GM12878 (cell line): Measurements from ENCODE around the gene MEGF6. TPM values are rescaled to one million over a fixed set of nuclear protein-coding genes. Genes with fewer than 3 reads are reported as not detected.

Source experiments
- ATAC-seq: fragments of 200-7000 bp; cut with Tn5 transposase; 3 replicates; pipeline ENCODE4 v1.9.1; 2020; ENCODE audit warnings: mild to moderate bottlenecking, moderate library complexity
- BruUV-seq: library from RNA; stranded (reverse); fragments of 400-500 nt; replicated peaks from 2 replicates; lab custom pipeline; 2021; lab: Mats Ljungman, UMichigan
- CTCF ChIA-PET: fragments of 300-600 bp; sonication (Branson Sonifier 250); formaldehyde crosslinking; extraction: SDS; loops from one replicate; lab custom pipeline; 2021; ENCODE audit warnings: inconsistent platforms; lab: Yijun Ruan, JAX
- POLR2A ChIA-PET: fragments of 350-600 bp; formaldehyde crosslinking; extraction: SDS; loops from one replicate; lab custom pipeline; 2021; ENCODE audit warnings: inconsistent platforms; lab: Charles Lee
- RAD21 ChIA-PET: fragments of 300-600 bp; sonication (Branson Sonifier 250); formaldehyde crosslinking; loops from one replicate; lab custom pipeline; 2023; ENCODE audit warnings: antibody characterized with exemption; ENCODE audit not compliant: unreplicated experiment; lab: Charles Lee
- SMC1A ChIA-PET: fragments of 300-600 bp; sonication (Branson Sonifier 250); formaldehyde crosslinking; loops from one replicate; lab custom pipeline; 2023; ENCODE audit not compliant: unreplicated experiment, uncharacterized antibody; lab: Charles Lee
- DNase-seq: peaks from one replicate; pipeline ENCODE4 v3.0.0-alpha.2; 2011; ENCODE audit warnings: low read depth, low spot score
- FAIRE-seq: peaks from 3 replicates; lab custom pipeline; 2011; peaks lifted over from hg19 to GRCh38; lab: Jason Lieb, UNC
- H2AFZ ChIP-seq: 2 replicates; pipeline ENCODE4 v1.6.0; 2011; ENCODE audit warnings: low read depth, low read length, control low read depth; ENCODE audit not compliant: control insufficient read depth
- H3K27ac ChIP-seq: 2 replicates; pipeline ENCODE4 v1.5.1; 2011; ENCODE audit warnings: control low read depth; ENCODE audit not compliant: control insufficient read depth, insufficient read depth
- H3K27me3 ChIP-seq, 2 experiments: replicated peaks in 1 of 2; 2 replicates each; pipeline versions ENCODE4 v1.6.0 to v1.6.1; 2011; ENCODE audit warnings: low read length in 1 of 2; ENCODE audit not compliant: control insufficient read depth in 2 of 2, insufficient read depth in 2 of 2
- H3K36me3 ChIP-seq, 2 experiments: 2 replicates each; pipeline ENCODE4 v1.5.1; 2011; ENCODE audit warnings: low read length in 1 of 2; ENCODE audit not compliant: control insufficient read depth in 2 of 2, insufficient read depth in 2 of 2
- H3K4me1 ChIP-seq: 2 replicates; pipeline ENCODE4 v1.6.1; 2011; ENCODE audit warnings: mild to moderate bottlenecking, low read length, moderate library complexity, mixed read lengths; ENCODE audit not compliant: control insufficient read depth, insufficient read depth
- H3K4me2 ChIP-seq: 2 replicates; pipeline ENCODE4 v1.6.0; 2011; ENCODE audit warnings: control low read depth; ENCODE audit not compliant: control insufficient read depth, insufficient read depth
- H3K4me3 ChIP-seq: fragments of 200-600 bp; sonication (generic); 2 replicates; pipeline ENCODE4 v1.5.1; 2016
- H3K79me2 ChIP-seq: 2 replicates; pipeline ENCODE4 v1.6.0; 2011; ENCODE audit warnings: low read length; ENCODE audit not compliant: control insufficient read depth, insufficient read depth
- H3K9ac ChIP-seq: 2 replicates; pipeline ENCODE4 v1.8.0; 2011; ENCODE audit warnings: low read length, control low read depth, mixed read lengths; ENCODE audit not compliant: control insufficient read depth, insufficient read depth
- H3K9me3 ChIP-seq: replicated peaks from 3 replicates; pipeline ENCODE4 v1.5.1; 2011; ENCODE audit warnings: mild to moderate bottlenecking, low read length; ENCODE audit not compliant: control insufficient read depth, insufficient read depth
- H4K20me1 ChIP-seq: 2 replicates; pipeline ENCODE4 v1.6.0; 2011; ENCODE audit not compliant: control insufficient read depth, insufficient read depth
- BMI1 ChIP-seq: fragments of 450-650 bp; IDR thresholded peaks from 2 replicates; pipeline ENCODE4 v1.6.1; 2016; ENCODE audit warnings: mild to moderate bottlenecking, moderate library complexity, borderline replicate concordance
- IRF4 ChIP-seq: IDR thresholded peaks from 2 replicates; pipeline ENCODE4 v1.6.1; 2011; ENCODE audit warnings: low read depth, low read length
- MTA3 ChIP-seq: IDR thresholded peaks from 2 replicates; pipeline ENCODE4 v1.6.1; 2012; ENCODE audit warnings: low read length, inconsistent platforms, borderline replicate concordance
- SKIL ChIP-seq: fragments of 450-650 bp; IDR thresholded peaks from 2 replicates; pipeline ENCODE4 v1.6.1; 2017; ENCODE audit warnings: mild to moderate bottlenecking, low read depth, inconsistent platforms; ENCODE audit not compliant: poor library complexity, severe bottlenecking
- ZNF207 ChIP-seq: fragments of 450-650 bp; IDR thresholded peaks from 2 replicates; pipeline ENCODE4 v1.6.1; 2014; ENCODE audit warnings: antibody characterized with exemption, mild to moderate bottlenecking, borderline replicate concordance
- ZNF217 ChIP-seq: fragments of 450-650 bp; IDR thresholded peaks from 2 replicates; pipeline ENCODE4 v1.6.1; 2017; ENCODE audit warnings: antibody characterized with exemption, mild to moderate bottlenecking
- ZNF622 ChIP-seq: fragments of 450-650 bp; IDR thresholded peaks from 2 replicates; pipeline ENCODE4 v1.6.1; 2017; ENCODE audit warnings: mild to moderate bottlenecking, inconsistent platforms
- ZNF687 ChIP-seq: fragments of 450-650 bp; IDR thresholded peaks from 2 replicates; pipeline ENCODE4 v1.6.1; 2017; ENCODE audit warnings: mild to moderate bottlenecking, moderate library complexity
- WGBS: methylation state at CpG from one replicate; pipeline ENCODE4 v1.1.6; 2016; ENCODE audit warnings: low lambda C conversion rate; ENCODE audit not compliant: insufficient replicate concordance, insufficient coverage; ENCODE audit errors: missing lambda C conversion rate; 5-methylcytosine and 5-hydroxymethylcytosine counted together
- in situ Hi-C: fragments of 300-500 bp; cut with MboI; formaldehyde crosslinking; loops from 9 replicates; pipeline ENCODE4 v1.14.3; 2018; ENCODE audit warnings: mixed read lengths
- intact Hi-C: fragments of 100-400 bp; cut with micrococcal nuclease; formaldehyde crosslinking; loops from one replicate; pipeline ENCODE4 v1.14.2; 2022; ENCODE audit not compliant: unreplicated experiment
- polyA plus RNA-seq, 11 experiments: library from polyadenylated mRNA; depleted of rRNA in 4 of 11; unstranded in 6 of 11; stranded (reverse) in 5 of 11; fragments of >200 nt; fragmentation: Nextera tagmentation in 4 of 11; fragmentation: Illumina TruSeq in 1 of 11; extraction: Ambion mirVana in 4 of 11; extraction: Trizol in 1 of 11; gene quantifications; 1 replicate in 1 of 11; 2 replicates in 10 of 11; pipeline versions ENCODE4 v1.2.1 to v1.2.3, GENCODE V29; 2011 to 2016; ENCODE audit warnings: inconsistent platforms in 2 of 11, missing spikeins in 2 of 11, low read depth in 1 of 11
- total RNA-seq, 4 experiments: library from RNA; depleted of rRNA in 3 of 4; stranded (reverse); fragments of >200 nt in 3 of 4; fragmentation: Illumina TruSeq in 1 of 4; extraction: Trizol in 1 of 4; gene quantifications; 2 replicates each; pipeline versions ENCODE4 v1.2.1 to v1.2.3, GENCODE V29; 2013 to 2021

The MEGF6 gene
- total and polyA plus RNA-seq, 10 of the 15 experiments (the other 5 are each of a cell fraction or from before 2014, with no cell fraction given), result 0.03 to 0.41 TPM; not detected in 8

GRCh38 chr1:3456964-3457909 is 154.1 kb downstream of the MEGF6 start:
- H3K9ac ChIP-seq, result no peak overlapping the region
- TF ChIP-seq MTA3 (no peak), BMI1 (no peak), IRF4 (no peak), ZNF622 (no peak), ZNF687 (no peak), ZNF207 (no peak), SKIL (no peak), ZNF217 (no peak)
- H3K9me3 ChIP-seq, result no peaks in the 10 kb centered on the region
- H3K4me2 ChIP-seq, result no peak overlapping the region
- H4K20me1 ChIP-seq, result no peaks in the 10 kb centered on the region
- H3K27me3 ChIP-seq, result no peaks in the 10 kb centered on the region; a peak in 1 of 4 replicates
- no peak overlapping the region for H3K27ac ChIP-seq
- no peaks in the 10 kb centered on the region for H3K36me3 ChIP-seq
- POLR2A ChIA-PET, result no interaction called here
- no TSS peak for BruUV-seq
- no peaks in the 10 kb centered on the region for H3K4me1 ChIP-seq
- FAIRE-seq, result no peak
- no peak overlapping the region for H2AFZ ChIP-seq
- H3K4me3 ChIP-seq, result no peak overlapping the region
- CTCF ChIA-PET, result no interaction called here
- no peaks in the 10 kb centered on the region for H3K79me2 ChIP-seq
- in situ Hi-C loops (no loop called here), intact Hi-C loops (no loop called here)
- WGBS, result 56% methylated on average over 29 of the region's 29 CpGs
- RAD21 ChIA-PET, result no interaction called here
- ATAC-seq, result no peak
- SMC1A ChIA-PET, result no interaction called here
- no peak for DNase-seq
